Head of caudate nucleus (tissue), 42 donors: Measurements from ENCODE around the gene SLC16A14.
"Not testable (repeated sequence)": the region's sequence is repeated elsewhere in the genome, so short reads cannot be mapped to it uniquely, and the experiment has no call there.

Experiments used
- DNase-seq, 42 donors: peaks; one replicate each; pipeline versions ENCODE4 v3.0.0 to v3.0.0-alpha.2; 2020 to 2021; ENCODE audit warnings: mixed read lengths in 7 of 42
- intact Hi-C: fragments of 100-400 bp; cut with DNase I; formaldehyde crosslinking; loops from one replicate; pipeline ENCODE4 v1.15.0; 2022

Gene SLC16A14

GRCh38 chr2:230068651-230069055 lies at the start of gene SLC16A14:
SLC16A14 (minus strand) TSS chr2:230068924; CDS start chr2:230059352, 9,572 bp downstream.
- DNase-seq, result peak in 30 of 42 donors; percentile 5 to 70 (median 35)
- intact Hi-C loops, result no loop called here

GRCh38 chr2:230106771-230107170 lies 38.0 kb upstream of the SLC16A14 start:
- intact Hi-C loops, result no loop called here
- DNase-seq, result no peak

- DNase-seq, intact Hi-C loops: not testable (repeated sequence)
These were observed 33.2 kb upstream of the SLC16A14 start for GRCh38 chr2:230101967-230102366.

GRCh38 chr2:230097841-230098240 lies 29.1 kb upstream of the SLC16A14 start:
- intact Hi-C loops, result no loop called here

GRCh38 chr2:230097424-230097823 lies 28.7 kb upstream of the SLC16A14 start:
- no peak for DNase-seq
- intact Hi-C loops, result no loop called here

More at GRCh38 chr2:230097841-230098240, 29.1 kb upstream of the SLC16A14 start:
- DNase-seq, result no peak

- intact Hi-C loops, result no loop called here
- no peak for DNase-seq
These were observed 22.2 kb upstream of the SLC16A14 start for GRCh38 chr2:230090967-230091366.

- intact Hi-C loops, result no loop called here
- no peak for DNase-seq
These were observed 16.5 kb upstream of the SLC16A14 start for GRCh38 chr2:230085201-230085600.

- intact Hi-C loops, result no loop called here
- no peak for DNase-seq
These were observed 9.3 kb upstream of the SLC16A14 start for GRCh38 chr2:230077851-230078547.

- intact Hi-C loops, result no loop called here
- no peak for DNase-seq
These were observed 8.1 kb upstream of the SLC16A14 start for GRCh38 chr2:230076819-230077218.

- intact Hi-C loops, result no loop called here
- DNase-seq, result no peak
These were observed 7.4 kb upstream of the SLC16A14 start for GRCh38 chr2:230075988-230076631.

- DNase-seq, result no peak
- intact Hi-C loops, result no loop called here
These were observed 2.7 kb upstream of the SLC16A14 start for GRCh38 chr2:230071421-230071820.

- intact Hi-C loops, result no loop called here
- DNase-seq, result no peak
These were observed 678 bp upstream of the SLC16A14 start for GRCh38 chr2:230069402-230069801.

- peak in 40 of 42 donors; percentile 16 to 81 (median 64) for DNase-seq
- intact Hi-C loops, result no loop called here
These were observed 591 bp downstream of the SLC16A14 start for GRCh38 chr2:230068016-230068650.

- intact Hi-C loops, result no loop called here
- DNase-seq, result no peak
These were observed 7.9 kb downstream of the SLC16A14 start for GRCh38 chr2:230060672-230061293.

GRCh38 chr2:230053753-230054478 lies 14.8 kb downstream of the SLC16A14 start:
- DNase-seq, result peak in 8 of 42 donors; percentile 7 to 58 (median 19)
- intact Hi-C loops, result no loop called here

- DNase-seq, result no peak
- intact Hi-C loops, result no loop called here
These were observed 16.4 kb downstream of the SLC16A14 start for GRCh38 chr2:230052299-230052698.

- no peak for DNase-seq
- intact Hi-C loops, result no loop called here
These were observed 18.6 kb downstream of the SLC16A14 start for GRCh38 chr2:230050136-230050535.

GRCh38 chr2:230048010-230048671 lies 20.6 kb downstream of the SLC16A14 start:
- intact Hi-C loops, result no loop called here
- DNase-seq, result peak in 19 of 42 donors; percentile 10 to 58 (median 24)

GRCh38 chr2:230046491-230046890 lies 22.2 kb downstream of the SLC16A14 start:
- no peak for DNase-seq
- intact Hi-C loops, result no loop called here
